HepG2 (cell line): ENCODE data around the gene ALG11. TPM values are rescaled to one million over a fixed set of nuclear protein-coding genes. Genes with fewer than 3 reads are reported as not detected.
A peak's percentile ranks its signal among the peaks of the same experiment; 100 is the strongest.

Experiments
- ATAC-seq: fragments of 200-7000 bp; cut with Tn5 transposase; 3 replicates; pipeline ENCODE4 v1.9.1; 2020; ENCODE audit warnings: mild to moderate bottlenecking, moderate library complexity
- BruUV-seq: library from RNA; stranded (reverse); fragments of 400-500 nt; replicated peaks from 2 replicates; lab custom pipeline; 2021; lab: Mats Ljungman, UMichigan
- CTCF ChIA-PET: fragments of 300-600 bp; formaldehyde crosslinking; extraction: SDS; loops from one replicate; lab custom pipeline; 2021; ENCODE audit warnings: low total read pairs, inconsistent platforms, low intra/inter-chr PET ratio; lab: Yijun Ruan, JAX
- POLR2A ChIA-PET: fragments of 350-600 bp; sonication (Branson Sonifier 250); formaldehyde crosslinking; loops from one replicate; lab custom pipeline; 2020; ENCODE audit warnings: antibody characterized with exemption, inconsistent platforms; lab: Yijun Ruan, JAX
- DNase-seq: peaks from one replicate; pipeline ENCODE4 v3.0.0-alpha.2; 2015; ENCODE audit warnings: low spot score
- FAIRE-seq: peaks from 3 replicates; lab custom pipeline; 2011; peaks lifted over from hg19 to GRCh38; lab: Jason Lieb, UNC
- H2AFZ ChIP-seq: one replicate; pipeline ENCODE4 v1.6.1; 2011; ENCODE audit warnings: low read length, inconsistent platforms
- H3K27ac ChIP-seq: fragments of 300-600 bp; 3 replicates; pipeline ENCODE4 v1.8.0; 2011; ENCODE audit warnings: mixed run types, mild to moderate bottlenecking, mixed read lengths, low read length, inconsistent platforms; ENCODE audit not compliant: insufficient read depth; ENCODE audit errors: extremely low read length
- H3K27me3 ChIP-seq, 2 experiments: fragments of 200-600 bp in 1 of 2; 2 replicates in 1 of 2; 3 replicates in 1 of 2; pipeline versions ENCODE4 v1.6.0 to v1.8.0; 2011; ENCODE audit warnings: low read length in 2 of 2, mild to moderate bottlenecking in 2 of 2, moderate library complexity in 2 of 2, inconsistent platforms in 1 of 2; ENCODE audit not compliant: insufficient read depth in 2 of 2, control insufficient read depth in 1 of 2
- H3K36me3 ChIP-seq, 2 experiments: fragments of 200-600 bp in 1 of 2; replicated peaks in 1 of 2; 2 replicates in 1 of 2; 3 replicates in 1 of 2; pipeline versions ENCODE4 v1.5.1 to v1.8.0; 2011; ENCODE audit warnings: low read length in 2 of 2, inconsistent platforms in 1 of 2; ENCODE audit not compliant: insufficient read depth in 2 of 2, control insufficient read depth in 1 of 2
- H3K4me1 ChIP-seq: 2 replicates; pipeline ENCODE4 v1.5.1; 2012; ENCODE audit warnings: low read length, inconsistent platforms; ENCODE audit not compliant: insufficient read depth
- H3K4me2 ChIP-seq: 2 replicates; pipeline ENCODE4 v1.6.0; 2011; ENCODE audit warnings: low read depth, low read length, inconsistent platforms
- H3K4me3 ChIP-seq, 3 experiments: fragments of 200-600 bp in 1 of 3; sonication (generic), shearing (Covaris generic) in 1 of 3; replicated peaks in 1 of 3; 2 replicates each; pipeline ENCODE4 v1.5.1; 2011 to 2016; ENCODE audit warnings: low read length in 3 of 3, inconsistent platforms in 2 of 3, low read depth in 2 of 3, mild to moderate bottlenecking in 2 of 3, control low read depth in 1 of 3, mixed read lengths in 1 of 3; ENCODE audit not compliant: insufficient read depth in 1 of 3
- H3K79me2 ChIP-seq: one replicate; pipeline ENCODE4 v1.6.1; 2011; ENCODE audit warnings: low read length, inconsistent platforms; ENCODE audit not compliant: insufficient read depth
- H3K9ac ChIP-seq: 2 replicates; pipeline ENCODE4 v1.6.0; 2011; ENCODE audit warnings: mild to moderate bottlenecking, low read depth, low read length, inconsistent platforms; ENCODE audit not compliant: insufficient read depth
- H3K9me3 ChIP-seq: 2 replicates; pipeline ENCODE4 v1.5.1; 2012; ENCODE audit warnings: mild to moderate bottlenecking, low read length
- H4K20me1 ChIP-seq: 2 replicates; pipeline ENCODE4 v1.6.0; 2011; ENCODE audit warnings: inconsistent platforms, mild to moderate bottlenecking, low read length, moderate library complexity; ENCODE audit not compliant: insufficient read depth
- ATAD3A ChIP-seq: sonication (generic); formaldehyde crosslinking; IDR thresholded peaks from 2 replicates; pipeline ENCODE4 v1.4.0; 2020; ENCODE audit warnings: missing genetic modification reagents
- HNRNPK ChIP-seq: fragments of 200-400 bp; formaldehyde crosslinking; IDR thresholded peaks from 2 replicates; pipeline ENCODE4 v1.6.1; 2018; ENCODE audit warnings: low read length, low read depth, moderate library complexity, mild to moderate bottlenecking; ENCODE audit not compliant: poor library complexity, severe bottlenecking
- HNRNPLL ChIP-seq: fragments of 200-400 bp; formaldehyde crosslinking; IDR thresholded peaks from 2 replicates; pipeline ENCODE4 v1.6.1; 2017; ENCODE audit warnings: mild to moderate bottlenecking, low read depth, low read length; ENCODE audit not compliant: poor library complexity, severe bottlenecking
- HOXD1 ChIP-seq: sonication (generic); formaldehyde crosslinking; IDR thresholded peaks from 2 replicates; pipeline ENCODE4 v1.5.0; 2020; ENCODE audit warnings: missing genetic modification reagents
- MYNN ChIP-seq: sonication (generic); formaldehyde crosslinking; IDR thresholded peaks from 2 replicates; pipeline ENCODE4 v1.4.0; 2020; ENCODE audit warnings: mild to moderate bottlenecking, low read depth, missing genetic modification reagents
- NFYC ChIP-seq: IDR thresholded peaks from 2 replicates; pipeline ENCODE4 v1.6.1; 2016; ENCODE audit warnings: missing genetic modification reagents, missing compliant biosample characterization
- NPAS2 ChIP-seq: sonication (generic); formaldehyde crosslinking; IDR thresholded peaks from 2 replicates; pipeline ENCODE4 v1.8.0; 2022; ENCODE audit warnings: mild to moderate bottlenecking, missing genetic modification reagents, borderline replicate concordance
- SSRP1 ChIP-seq: IDR thresholded peaks from 2 replicates; pipeline ENCODE4 v1.6.1; 2016; ENCODE audit warnings: control low read depth
- TEAD2 ChIP-seq: sonication (generic); formaldehyde crosslinking; IDR thresholded peaks from 2 replicates; pipeline ENCODE4 v1.9.0; 2021; ENCODE audit warnings: missing genetic modification reagents
- TEAD3 ChIP-seq: optimal IDR thresholded peaks from 2 replicates; pipeline ENCODE3; 2016; ENCODE audit warnings: borderline replicate concordance
- ZBTB7B ChIP-seq: sonication (generic); formaldehyde crosslinking; IDR thresholded peaks from 2 replicates; pipeline ENCODE4 v1.4.0; 2020; ENCODE audit warnings: missing genetic modification reagents
- ZNF564 ChIP-seq: sonication (generic); formaldehyde crosslinking; IDR thresholded peaks from 2 replicates; pipeline ENCODE4 v1.8.1; 2023; ENCODE audit warnings: mild to moderate bottlenecking, missing genetic modification reagents
- WGBS: methylation state at CpG from one replicate; pipeline ENCODE4 v1.1.6; 2017; ENCODE audit warnings: low lambda C conversion rate; 5-methylcytosine and 5-hydroxymethylcytosine counted together
- in situ Hi-C: cut with HindIII; loops from 2 replicates; pipeline ENCODE4 v1.10.0; 2017; ENCODE audit warnings: low pct_unique_long_range_greater_than_20kb; ENCODE audit not compliant: extremely low pct_ligation_motif_present
- intact Hi-C: fragments of 100-400 bp; cut with micrococcal nuclease; formaldehyde crosslinking; loops from one replicate; pipeline ENCODE4 v1.10.0; 2022; ENCODE audit not compliant: unreplicated experiment
- polyA plus RNA-seq, 8 experiments: library from polyadenylated mRNA; depleted of rRNA in 3 of 8; stranded (reverse) in 7 of 8; unstranded in 1 of 8; fragments of >200 nt; fragmentation: Illumina TruSeq in 4 of 8; extraction: Trizol in 4 of 8; gene quantifications; 2 replicates each; pipeline versions ENCODE4 v1.2.1 to v1.2.3, GENCODE V29; 2011 to 2016; ENCODE audit warnings: low read depth in 4 of 8, missing spikeins in 1 of 8, mixed read lengths in 1 of 8; ENCODE audit not compliant: insufficient read depth in 1 of 8
- total RNA-seq, 5 experiments: library from RNA; depleted of rRNA; stranded (reverse); fragments of >200 nt; fragmentation: Illumina TruSeq; extraction: Trizol; gene quantifications; 2 replicates each; pipeline ENCODE4 v1.2.3, GENCODE V29; 2016; ENCODE audit warnings: low read depth in 1 of 5
- TF ChIP-seq, protein P1 (sequence below): sonication (generic); formaldehyde crosslinking; IDR thresholded peaks from 2 replicates; pipeline ENCODE4 v1.5.0; 2020; ENCODE audit warnings: mild to moderate bottlenecking, missing genetic modification reagents, borderline replicate concordance
- TF ChIP-seq, protein P2 (sequence below): sonication (generic); formaldehyde crosslinking; IDR thresholded peaks from 2 replicates; pipeline ENCODE4 v1.4.0; 2020; ENCODE audit warnings: missing genetic modification reagents
- TF ChIP-seq, protein P3 (sequence below): sonication (generic); formaldehyde crosslinking; IDR thresholded peaks from 2 replicates; pipeline ENCODE4 v1.8.1; 2023; ENCODE audit warnings: mild to moderate bottlenecking, moderate library complexity, missing genetic modification reagents

The ALG11 gene
- total and polyA plus RNA-seq, 2 of the 13 experiments (the other 11 are each of a cell fraction or from before 2014, with no cell fraction given) = 14.7 to 27.9 TPM

GRCh38 chr13:51978796-51979556 lies 33.2 kb upstream of the ALG11 start:
- intact Hi-C loops (loop anchor here (10.0 kb wide), 1 partner anchor 226 kb away; no protein-coding TSS in a partner anchor), in situ Hi-C loops (no loop called here)
- ChIA-PET POLR2A (interaction anchor here (0.8 to 2.9 kb wide), 5 partner anchors 12 to 50 kb away, joined by 3 to 25 read pairs (median 4); partner anchors contain the start of genes ALG11 and ATP7B), CTCF (no interaction called here)
- H3K36me3 ChIP-seq = peaks cover 8 to 22% of the 10 kb centered on the region in 2 experiments
- no TSS peak for BruUV-seq
- peak overlapping the region; percentile 54 for H3K4me2 ChIP-seq
- H4K20me1 ChIP-seq = no peaks in the 10 kb centered on the region; the same call in 1 of the 2 replicates
- H3K27me3 ChIP-seq = no peaks in the 10 kb centered on the region
- H3K79me2 ChIP-seq = peaks cover 96% of the 10 kb centered on the region
- H3K4me3 ChIP-seq = peak overlapping the region in 1 of 3 experiments; percentile 14; a peak in 1 of 6 replicates
- H3K4me1 ChIP-seq = peaks cover 75% of the 10 kb centered on the region
- FAIRE-seq (peak; percentile 71), DNase-seq (peak; percentile 90), ATAC-seq (peak; percentile 97)
- no peak overlapping the region; the same call in 1 of the 2 replicates for H3K9ac ChIP-seq
- H2AFZ ChIP-seq = no peak overlapping the region
- peak overlapping the region; percentile 55 for H3K27ac ChIP-seq
- 50% methylated on average over 3 of the region's 5 CpGs for WGBS
- no peaks in the 10 kb centered on the region for H3K9me3 ChIP-seq
- peak; percentile 72 for TF ChIP-seq TEAD3 (CRISPR knock-in tag)
- no peak for TF ChIP-seq TEAD2 (CRISPR knock-in tag)
- no peak for TF ChIP-seq HNRNPK
- TF ChIP-seq SSRP1 (CRISPR knock-in tag) = no peak
- no peak for TF ChIP-seq ZNF564 (CRISPR knock-in tag)
- TF ChIP-seq NPAS2 (CRISPR knock-in tag) = no peak
- TF ChIP-seq, protein P1, sequence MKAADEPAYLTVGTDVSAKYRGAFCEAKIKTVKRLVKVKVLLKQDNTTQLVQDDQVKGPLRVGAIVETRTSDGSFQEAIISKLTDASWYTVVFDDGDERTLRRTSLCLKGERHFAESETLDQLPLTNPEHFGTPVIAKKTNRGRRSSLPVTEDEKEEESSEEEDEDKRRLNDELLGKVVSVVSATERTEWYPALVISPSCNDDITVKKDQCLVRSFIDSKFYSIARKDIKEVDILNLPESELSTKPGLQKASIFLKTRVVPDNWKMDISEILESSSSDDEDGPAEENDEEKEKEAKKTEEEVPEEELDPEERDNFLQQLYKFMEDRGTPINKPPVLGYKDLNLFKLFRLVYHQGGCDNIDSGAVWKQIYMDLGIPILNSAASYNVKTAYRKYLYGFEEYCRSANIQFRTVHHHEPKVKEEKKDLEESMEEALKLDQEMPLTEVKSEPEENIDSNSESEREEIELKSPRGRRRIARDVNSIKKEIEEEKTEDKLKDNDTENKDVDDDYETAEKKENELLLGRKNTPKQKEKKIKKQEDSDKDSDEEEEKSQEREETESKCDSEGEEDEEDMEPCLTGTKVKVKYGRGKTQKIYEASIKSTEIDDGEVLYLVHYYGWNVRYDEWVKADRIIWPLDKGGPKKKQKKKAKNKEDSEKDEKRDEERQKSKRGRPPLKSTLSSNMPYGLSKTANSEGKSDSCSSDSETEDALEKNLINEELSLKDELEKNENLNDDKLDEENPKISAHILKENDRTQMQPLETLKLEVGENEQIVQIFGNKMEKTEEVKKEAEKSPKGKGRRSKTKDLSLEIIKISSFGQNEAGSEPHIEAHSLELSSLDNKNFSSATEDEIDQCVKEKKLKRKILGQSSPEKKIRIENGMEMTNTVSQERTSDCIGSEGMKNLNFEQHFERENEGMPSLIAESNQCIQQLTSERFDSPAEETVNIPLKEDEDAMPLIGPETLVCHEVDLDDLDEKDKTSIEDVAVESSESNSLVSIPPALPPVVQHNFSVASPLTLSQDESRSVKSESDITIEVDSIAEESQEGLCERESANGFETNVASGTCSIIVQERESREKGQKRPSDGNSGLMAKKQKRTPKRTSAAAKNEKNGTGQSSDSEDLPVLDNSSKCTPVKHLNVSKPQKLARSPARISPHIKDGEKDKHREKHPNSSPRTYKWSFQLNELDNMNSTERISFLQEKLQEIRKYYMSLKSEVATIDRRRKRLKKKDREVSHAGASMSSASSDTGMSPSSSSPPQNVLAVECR = peak; percentile 46; the same call in 1 of the 2 replicates
- TF ChIP-seq NFYC (CRISPR knock-in tag) = peak; percentile 87
- no peak for TF ChIP-seq HNRNPLL
- peak; percentile 67; the same call in 1 of the 2 replicates for TF ChIP-seq ZBTB7B (CRISPR knock-in tag)
- no peak for TF ChIP-seq HOXD1 (CRISPR knock-in tag)
- TF ChIP-seq, protein P2, sequence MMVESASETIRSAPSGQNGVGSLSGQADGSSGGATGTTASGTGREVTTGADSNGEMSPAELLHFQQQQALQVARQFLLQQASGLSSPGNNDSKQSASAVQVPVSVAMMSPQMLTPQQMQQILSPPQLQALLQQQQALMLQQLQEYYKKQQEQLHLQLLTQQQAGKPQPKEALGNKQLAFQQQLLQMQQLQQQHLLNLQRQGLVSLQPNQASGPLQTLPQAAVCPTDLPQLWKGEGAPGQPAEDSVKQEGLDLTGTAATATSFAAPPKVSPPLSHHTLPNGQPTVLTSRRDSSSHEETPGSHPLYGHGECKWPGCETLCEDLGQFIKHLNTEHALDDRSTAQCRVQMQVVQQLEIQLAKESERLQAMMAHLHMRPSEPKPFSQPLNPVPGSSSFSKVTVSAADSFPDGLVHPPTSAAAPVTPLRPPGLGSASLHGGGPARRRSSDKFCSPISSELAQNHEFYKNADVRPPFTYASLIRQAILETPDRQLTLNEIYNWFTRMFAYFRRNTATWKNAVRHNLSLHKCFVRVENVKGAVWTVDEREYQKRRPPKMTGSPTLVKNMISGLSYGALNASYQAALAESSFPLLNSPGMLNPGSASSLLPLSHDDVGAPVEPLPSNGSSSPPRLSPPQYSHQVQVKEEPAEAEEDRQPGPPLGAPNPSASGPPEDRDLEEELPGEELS (CRISPR knock-in tag) = peak; percentile 21; the same call in 1 of the 2 replicates
- TF ChIP-seq MYNN (CRISPR knock-in tag) = no peak
- TF ChIP-seq, protein P3, sequence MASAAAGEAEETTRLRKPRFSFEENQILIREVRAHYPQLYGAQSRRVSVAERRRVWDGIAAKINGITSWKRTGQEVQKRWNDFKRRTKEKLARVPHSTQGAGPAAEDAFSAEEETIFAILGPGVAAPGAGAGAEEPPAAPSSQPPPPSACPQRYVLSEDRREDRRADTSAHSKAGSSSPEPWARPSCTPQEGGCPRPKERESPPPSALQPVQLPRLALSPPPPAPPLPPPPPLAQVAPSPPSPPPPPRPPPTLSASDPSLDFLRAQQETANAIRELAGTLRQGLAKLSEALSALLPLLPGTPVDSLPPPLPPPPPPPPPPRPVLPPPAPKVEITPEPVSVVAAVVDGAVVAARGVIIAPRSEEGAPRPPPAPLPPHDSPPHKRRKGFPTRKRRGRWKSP (CRISPR knock-in tag) = no peak
- no peak for TF ChIP-seq ATAD3A (CRISPR knock-in tag)
